HUES48 (cell line): ENCODE data around the gene CBR4.
"Not testable (repeated sequence)": the region's sequence is repeated elsewhere in the genome, so short reads cannot be mapped to it uniquely, and the experiment has no call there.

Experiments
- H3K27ac ChIP-seq: one replicate; pipeline ENCODE4 v1.7.0; 2013; ENCODE audit warnings: low read depth, low read length, inconsistent platforms
- H3K27me3 ChIP-seq: 2 replicates; pipeline ENCODE4 v1.6.1; 2013; ENCODE audit warnings: mild to moderate bottlenecking, low read length; ENCODE audit not compliant: control insufficient read depth, insufficient read depth
- H3K36me3 ChIP-seq: 2 replicates; pipeline ENCODE4 v1.6.1; 2013; ENCODE audit warnings: low read length; ENCODE audit not compliant: control insufficient read depth, insufficient read depth
- H3K4me1 ChIP-seq: 2 replicates; pipeline ENCODE4 v1.6.1; 2013; ENCODE audit warnings: mild to moderate bottlenecking, low read length; ENCODE audit not compliant: control insufficient read depth, insufficient read depth
- H3K4me3 ChIP-seq: 2 replicates; pipeline ENCODE4 v1.5.1; 2013; ENCODE audit warnings: mild to moderate bottlenecking, low read depth, low read length
- H3K9ac ChIP-seq: 2 replicates; pipeline ENCODE4 v1.6.1; 2013; ENCODE audit warnings: mild to moderate bottlenecking, low read depth, low read length, moderate library complexity
- H3K9me3 ChIP-seq: 2 replicates; pipeline ENCODE4 v1.6.1; 2013; ENCODE audit warnings: low read length; ENCODE audit not compliant: control insufficient read depth, insufficient read depth

CBR4 gene

GRCh38 chr4:169047956-169048355 is 37.9 kb upstream of the CBR4 start:
- no peak overlapping the region for H3K4me3 ChIP-seq
- H3K4me1 ChIP-seq, result peaks cover 14% of the 10 kb centered on the region
- H3K9ac ChIP-seq, result no peak overlapping the region
- H3K27me3 ChIP-seq, result no peaks in the 10 kb centered on the region
- H3K27ac ChIP-seq, result no peak overlapping the region
- no peaks in the 10 kb centered on the region for H3K9me3 ChIP-seq
- no peaks in the 10 kb centered on the region for H3K36me3 ChIP-seq

GRCh38 chr4:169045862-169046584 is 36.0 kb upstream of the CBR4 start:
- no peaks in the 10 kb centered on the region for H3K9me3 ChIP-seq
- H3K27me3 ChIP-seq, result no peaks in the 10 kb centered on the region
- H3K9ac ChIP-seq, result no peak overlapping the region
- no peaks in the 10 kb centered on the region for H3K36me3 ChIP-seq
- no peak overlapping the region for H3K4me3 ChIP-seq
- no peak overlapping the region for H3K27ac ChIP-seq
- H3K4me1 ChIP-seq, result peaks cover 14% of the 10 kb centered on the region

- Histone ChIP-seq H3K9ac (no peak overlapping the region), H3K36me3 (no peaks in the 10 kb centered on the region), H3K27me3 (no peaks in the 10 kb centered on the region), H3K9me3 (no peaks in the 10 kb centered on the region), H3K27ac (no peak overlapping the region), H3K4me3 (no peak overlapping the region), H3K4me1 (peaks cover 8% of the 10 kb centered on the region)
Measured at GRCh38 chr4:169044714-169045447, 34.8 kb upstream of the CBR4 start.

- Histone ChIP-seq H3K9me3 (no peaks in the 10 kb centered on the region), H3K27me3 (no peaks in the 10 kb centered on the region), H3K27ac (no peak overlapping the region), H3K4me1 (peaks cover 4% of the 10 kb centered on the region; the same call in 1 of the 2 replicates), H3K4me3 (no peak overlapping the region), H3K9ac (no peak overlapping the region), H3K36me3 (no peaks in the 10 kb centered on the region)
Measured at GRCh38 chr4:169042608-169043007, 32.6 kb upstream of the CBR4 start.

- Histone ChIP-seq H3K4me1 (no peaks in the 10 kb centered on the region), H3K4me3 (no peak overlapping the region), H3K27ac (no peak overlapping the region)
Measured at GRCh38 chr4:169040559-169041261, 30.7 kb upstream of the CBR4 start.

GRCh38 chr4:169039251-169039954 is 29.3 kb upstream of the CBR4 start:
- Histone ChIP-seq H3K27me3 (no peaks in the 10 kb centered on the region), H3K36me3 (no peaks in the 10 kb centered on the region), H3K9ac (no peak overlapping the region), H3K9me3 (no peaks in the 10 kb centered on the region), H3K4me1 (no peaks in the 10 kb centered on the region), H3K27ac (no peak overlapping the region), H3K4me3 (no peak overlapping the region)

More at GRCh38 chr4:169040559-169041261, 30.7 kb upstream of the CBR4 start:
- Histone ChIP-seq H3K9me3 (no peaks in the 10 kb centered on the region), H3K36me3 (no peaks in the 10 kb centered on the region), H3K9ac (no peak overlapping the region), H3K27me3 (no peaks in the 10 kb centered on the region)

GRCh38 chr4:169037506-169037905 is 27.5 kb upstream of the CBR4 start:
- Histone ChIP-seq H3K9ac (no peak overlapping the region), H3K4me1 (no peaks in the 10 kb centered on the region), H3K4me3 (no peak overlapping the region), H3K27me3 (no peaks in the 10 kb centered on the region), H3K27ac (no peak overlapping the region), H3K9me3 (no peaks in the 10 kb centered on the region), H3K36me3 (no peaks in the 10 kb centered on the region)

- H3K4me3 ChIP-seq, H3K4me1 ChIP-seq, H3K27ac ChIP-seq, H3K36me3 ChIP-seq, H3K9ac ChIP-seq, H3K9me3 ChIP-seq, H3K27me3 ChIP-seq: not testable (repeated sequence)
Measured at GRCh38 chr4:169035871-169036620, 26.0 kb upstream of the CBR4 start.

- Histone ChIP-seq H3K36me3 (no peaks in the 10 kb centered on the region), H3K4me1 (peaks cover 10% of the 10 kb centered on the region), H3K9me3 (no peaks in the 10 kb centered on the region), H3K9ac (no peak overlapping the region), H3K4me3 (no peak overlapping the region), H3K27me3 (no peaks in the 10 kb centered on the region), H3K27ac (no peak overlapping the region)
Measured at GRCh38 chr4:169033660-169034059, 23.6 kb upstream of the CBR4 start.

GRCh38 chr4:169032883-169033645 is 23.0 kb upstream of the CBR4 start:
- H3K27ac ChIP-seq, result no peak overlapping the region
- no peak overlapping the region for H3K4me3 ChIP-seq
- H3K4me1 ChIP-seq, result peaks cover 10% of the 10 kb centered on the region
- H3K9me3 ChIP-seq, result no peaks in the 10 kb centered on the region
- no peak overlapping the region for H3K9ac ChIP-seq
- no peaks in the 10 kb centered on the region for H3K36me3 ChIP-seq
- H3K27me3 ChIP-seq, result no peaks in the 10 kb centered on the region
